Midbrain (tissue), 1 donor: ENCODE data around the gene PDE5A.
"Not testable (repeated sequence)": the region's sequence is repeated elsewhere in the genome, so short reads cannot be mapped to it uniquely, and the experiment has no call there.

Source experiments
- DNase-seq: peaks from one replicate; lab custom pipeline; 2025; lab: John Stamatoyannopoulos, UW

The PDE5A gene

DNA sequence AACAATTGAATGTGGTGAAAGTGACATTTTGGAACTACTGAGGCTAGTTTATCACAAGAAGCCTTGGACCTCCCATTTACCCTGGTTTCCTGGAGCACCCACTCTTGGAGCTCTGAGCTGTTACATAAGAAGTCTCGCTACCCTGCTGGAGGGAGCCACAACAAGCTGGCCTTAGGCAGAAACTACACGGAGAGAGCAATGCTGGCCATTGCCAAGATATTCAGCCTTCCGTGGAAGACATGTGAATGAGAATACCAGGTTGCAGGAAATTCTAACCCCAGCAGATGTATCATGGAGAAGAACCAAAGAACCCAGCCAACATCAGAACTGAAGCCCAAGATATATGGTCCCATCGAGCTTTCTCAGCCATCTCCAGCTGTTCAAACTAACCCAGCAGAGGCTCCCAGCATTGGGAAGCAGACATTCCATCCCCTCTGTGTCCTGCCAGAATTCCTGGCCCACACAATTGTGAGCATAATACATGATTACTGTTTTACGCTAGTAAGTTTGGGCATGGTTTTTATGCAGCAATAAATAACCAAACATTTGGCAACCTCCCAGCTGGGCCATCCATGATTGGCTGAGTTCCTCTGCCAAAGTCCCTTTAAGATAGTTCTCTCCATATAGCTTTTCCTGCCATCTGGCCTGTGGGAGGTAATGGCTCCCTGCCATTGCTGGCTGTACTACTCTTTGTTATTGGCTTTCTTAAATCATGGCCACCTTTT is 17.9 kb upstream of the PDE5A start:
- DNase-seq, result no peak

DNA sequence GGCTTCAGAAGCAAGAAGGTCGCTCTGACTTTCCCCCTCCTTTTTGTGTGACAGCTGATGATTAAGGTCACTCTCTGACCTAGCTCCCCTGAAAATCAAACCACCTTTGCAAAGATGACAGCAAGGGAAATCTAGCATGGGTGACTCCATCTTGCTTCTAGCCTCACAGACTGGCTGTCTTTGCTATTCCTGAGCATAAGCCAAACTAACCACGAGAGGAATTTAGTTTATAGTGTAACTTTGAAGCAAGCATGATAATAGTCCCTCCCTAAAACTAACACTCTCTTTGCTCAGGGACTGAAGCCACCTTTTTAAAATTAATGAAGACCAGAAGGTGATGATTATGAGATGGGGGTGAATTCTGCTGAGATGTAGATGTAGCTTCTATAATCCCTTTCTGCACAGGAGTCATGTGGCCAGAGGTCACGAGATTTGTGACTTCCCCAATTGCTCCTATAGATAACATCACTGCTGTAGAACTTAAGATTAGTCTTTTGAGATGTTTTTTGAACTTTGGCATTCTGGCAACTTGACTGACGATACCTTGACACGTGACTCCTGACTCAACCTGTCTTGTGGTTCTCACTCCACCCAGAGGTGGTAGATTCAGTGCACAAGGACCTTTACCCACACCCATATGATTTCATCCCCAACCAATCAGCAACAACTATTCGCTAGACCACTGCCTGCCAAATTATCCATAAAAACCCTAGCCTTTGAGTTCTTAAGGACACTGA is 14.9 kb upstream of the PDE5A start:
- no peak for DNase-seq

DNA sequence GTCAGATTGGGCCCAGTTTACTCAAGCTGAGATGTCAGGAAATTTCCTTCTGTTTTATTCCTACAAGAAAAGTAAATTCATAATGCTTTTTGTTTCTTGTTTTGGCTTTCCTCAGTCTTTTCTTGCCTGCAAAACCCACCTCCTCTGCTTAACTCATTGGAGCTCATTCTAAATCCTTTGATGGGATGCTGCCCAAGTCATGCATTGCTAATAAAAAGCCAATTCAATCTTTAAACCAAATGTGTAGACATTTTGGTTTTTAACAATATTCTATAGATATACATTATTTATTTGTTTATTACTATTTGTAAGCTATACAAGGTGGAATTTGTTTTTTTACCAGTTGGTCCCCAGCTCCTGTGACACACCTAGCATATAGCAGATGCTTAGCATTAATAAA is 13.2 kb upstream of the PDE5A start:
- DNase-seq, result no peak

DNA sequence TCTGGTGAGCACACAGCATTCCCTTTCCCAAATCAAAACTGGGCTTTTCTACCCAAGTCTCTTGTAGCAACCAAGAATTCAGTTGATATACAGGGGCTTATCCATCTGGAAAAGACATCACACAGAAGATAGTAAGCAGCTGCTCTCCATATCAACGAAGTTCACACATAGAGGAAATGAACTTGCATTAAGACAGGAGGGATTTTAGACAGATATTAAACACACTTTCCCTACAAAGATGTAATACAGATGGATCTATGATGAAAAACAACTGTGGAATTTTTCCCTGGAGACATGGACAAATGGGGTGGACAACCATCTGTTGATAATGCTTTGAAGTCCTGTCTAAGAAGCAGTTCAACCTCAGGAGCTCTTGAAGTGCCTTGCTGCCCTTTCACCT is 9.8 kb upstream of the PDE5A start:
- no peak for DNase-seq

DNA sequence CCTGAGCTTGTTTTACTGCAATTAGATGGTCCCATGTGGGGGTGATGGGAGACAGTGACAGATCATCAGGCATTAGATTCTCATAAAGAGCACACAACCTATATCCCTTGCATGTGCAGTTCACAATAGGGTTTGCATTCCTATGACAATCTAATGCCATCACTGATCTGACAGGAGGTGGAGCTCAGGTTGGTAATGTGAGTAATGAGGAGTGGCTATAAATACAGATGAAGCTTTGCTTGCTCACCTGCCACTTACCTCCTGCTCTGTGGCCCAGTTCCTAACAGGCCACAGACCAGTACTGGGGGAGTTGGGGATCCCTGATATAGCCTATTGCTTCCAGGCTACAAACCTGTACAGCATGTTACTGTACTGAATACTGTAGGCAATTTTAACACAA is 8.2 kb upstream of the PDE5A start:
- DNase-seq, result not testable (repeated sequence)

DNA sequence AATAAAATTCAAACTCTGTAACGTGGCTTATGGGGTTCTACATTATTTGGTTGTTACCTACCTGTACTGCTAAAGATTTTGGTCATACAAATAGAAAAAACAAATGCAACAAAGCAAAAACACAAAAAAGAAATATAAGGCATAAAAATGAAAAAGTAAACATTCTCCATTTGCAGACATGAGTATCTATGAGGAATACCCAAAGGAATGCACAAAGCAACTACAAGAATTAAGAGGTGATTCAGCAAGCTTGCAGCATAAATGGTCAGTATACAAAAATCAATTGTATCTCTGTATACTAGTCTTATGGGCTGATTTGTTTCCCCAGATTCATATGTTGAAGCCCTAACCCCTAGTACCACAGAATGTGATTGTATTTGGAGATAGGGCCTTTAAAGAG is 3.6 kb upstream of the PDE5A start:
- DNase-seq, result no peak

DNA sequence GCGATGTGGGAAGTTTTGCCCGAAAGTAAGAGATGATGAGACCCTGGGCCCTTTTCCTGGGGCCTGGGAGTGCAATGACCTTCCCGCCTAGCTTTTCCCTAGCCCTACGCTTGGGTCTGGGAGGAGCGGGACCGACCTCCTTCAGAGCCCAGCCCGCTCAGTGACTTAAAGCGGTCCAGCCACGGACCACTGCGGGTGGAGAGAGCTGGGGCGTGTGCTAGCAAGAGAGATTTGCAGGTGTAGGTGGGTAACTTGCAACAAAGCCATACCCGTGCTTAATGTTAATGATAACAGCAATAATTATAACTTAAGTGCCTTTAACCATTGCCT is 503 bp upstream of the PDE5A start:
- DNase-seq, result no peak

DNA sequence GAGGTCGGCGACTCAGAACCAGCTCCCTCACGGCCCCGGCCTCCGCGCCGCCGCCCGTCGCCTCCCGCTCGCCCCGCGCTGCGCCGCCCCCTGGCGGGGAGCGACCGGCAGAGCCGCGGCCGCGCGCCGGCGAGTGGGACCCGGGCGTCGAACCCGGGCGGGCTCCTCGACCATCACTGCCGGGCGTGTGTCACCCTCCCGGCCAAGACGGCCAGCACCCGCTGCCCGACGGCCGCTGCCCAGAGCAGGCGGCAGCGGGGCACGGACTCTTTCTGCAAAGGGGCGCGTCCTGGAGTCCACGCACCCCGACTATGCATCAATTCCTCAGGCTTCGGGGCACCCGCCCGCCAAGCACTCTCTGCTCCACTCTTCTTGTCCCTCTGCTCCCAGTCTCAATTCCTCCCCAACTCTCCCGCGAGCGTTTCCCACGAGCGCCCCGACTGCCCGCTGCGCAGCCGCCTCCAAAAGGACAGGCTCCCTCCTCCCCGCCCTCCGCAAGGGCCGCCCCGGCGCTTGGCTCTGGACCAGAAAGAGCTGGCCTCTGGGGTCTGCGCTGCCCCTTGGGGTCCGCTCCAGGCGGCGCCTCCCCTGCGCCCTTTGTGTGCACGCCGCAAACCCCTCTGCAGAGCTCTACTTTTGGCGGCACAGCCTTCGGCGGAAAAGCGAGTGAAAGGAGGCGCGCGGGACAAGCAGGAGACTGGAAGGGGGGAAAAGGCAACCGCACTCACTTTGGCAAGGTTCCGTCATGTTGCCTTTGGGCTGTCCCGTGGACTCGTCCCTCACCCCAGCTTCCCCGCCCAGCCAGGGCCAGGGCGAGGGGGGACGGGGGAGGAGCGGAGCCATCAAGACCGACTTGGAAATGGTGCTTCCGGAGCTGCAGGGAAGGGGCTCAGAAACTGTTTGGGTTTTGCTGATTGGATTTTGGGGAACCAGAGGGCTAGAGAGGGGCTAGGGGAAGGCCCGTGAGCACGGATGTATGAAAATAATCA is 1.0 kb downstream of the PDE5A start:
- DNase-seq, result peak; percentile 18

DNA sequence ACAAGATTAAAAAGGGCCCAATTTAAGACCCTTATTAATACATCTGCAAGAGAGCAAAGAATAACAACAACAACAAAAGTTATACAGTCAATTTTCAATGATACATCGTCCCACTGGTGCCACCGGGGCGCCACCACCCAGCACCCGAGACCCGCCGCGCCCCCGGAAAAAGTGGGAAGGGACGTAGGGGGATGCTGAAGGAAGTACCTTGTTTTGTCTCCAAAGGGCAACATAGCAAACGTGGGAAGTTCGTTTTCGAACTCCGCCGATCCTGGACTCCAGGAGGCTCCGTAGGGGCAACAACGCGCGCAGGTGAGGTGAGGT is 1.7 kb downstream of the PDE5A start:
- DNase-seq, result no peak

DNA sequence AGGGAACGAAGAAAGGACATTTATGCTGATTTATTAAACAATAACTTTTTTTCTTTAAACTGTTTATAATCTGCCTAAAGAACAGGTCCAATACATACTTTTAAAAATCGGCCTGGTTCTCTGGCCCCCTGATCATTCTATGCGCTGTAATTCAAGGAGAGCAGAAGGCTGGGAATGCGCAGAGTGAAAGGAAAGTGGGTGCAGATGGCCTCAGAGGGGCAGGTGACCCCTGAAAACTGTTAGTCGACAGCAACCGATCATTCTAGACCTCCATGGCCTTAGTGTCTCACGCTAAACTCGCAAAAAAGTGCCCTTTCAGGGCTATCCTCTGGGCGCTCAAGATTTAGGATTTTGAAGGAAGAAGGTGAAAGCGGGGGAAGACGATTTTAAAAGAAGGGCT is 2.2 kb downstream of the PDE5A start:
- no peak for DNase-seq

DNA sequence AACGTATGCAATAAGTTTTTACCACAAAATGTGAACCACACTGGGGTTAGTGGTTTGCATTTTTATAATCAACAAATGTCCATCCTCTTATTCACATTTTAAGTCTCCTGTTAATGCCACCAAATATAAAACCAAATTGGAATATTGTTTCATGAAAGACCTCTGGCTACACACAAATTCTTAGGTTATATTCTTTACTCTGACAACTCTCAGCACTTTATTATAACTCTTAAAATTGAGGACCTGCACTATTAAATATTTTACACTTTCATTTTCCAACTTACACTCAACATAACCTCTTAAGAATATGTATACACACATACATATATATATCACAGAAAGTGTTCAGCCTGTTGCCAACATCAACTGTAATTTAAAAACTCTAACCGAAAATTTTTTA is 2.8 kb downstream of the PDE5A start:
- no peak for DNase-seq

DNA sequence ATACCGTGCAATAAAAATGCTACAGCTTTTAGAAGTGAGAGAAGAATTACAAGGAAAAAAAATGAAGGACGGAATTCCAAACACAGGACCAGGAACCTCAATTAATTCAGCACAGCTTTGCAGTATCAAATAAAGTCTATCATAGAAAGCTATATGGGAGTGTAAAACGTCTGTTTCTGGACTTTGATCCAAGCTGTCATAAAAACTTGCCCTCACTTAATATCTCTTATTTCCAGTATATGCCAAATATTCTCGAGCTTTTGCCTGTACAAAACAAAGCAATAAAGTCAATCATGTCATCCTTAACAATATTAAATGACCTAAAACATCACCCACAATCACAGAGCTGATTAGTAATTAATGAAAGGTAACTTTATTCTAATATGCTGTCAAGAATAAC is 4.2 kb downstream of the PDE5A start:
- DNase-seq, result no peak

DNA sequence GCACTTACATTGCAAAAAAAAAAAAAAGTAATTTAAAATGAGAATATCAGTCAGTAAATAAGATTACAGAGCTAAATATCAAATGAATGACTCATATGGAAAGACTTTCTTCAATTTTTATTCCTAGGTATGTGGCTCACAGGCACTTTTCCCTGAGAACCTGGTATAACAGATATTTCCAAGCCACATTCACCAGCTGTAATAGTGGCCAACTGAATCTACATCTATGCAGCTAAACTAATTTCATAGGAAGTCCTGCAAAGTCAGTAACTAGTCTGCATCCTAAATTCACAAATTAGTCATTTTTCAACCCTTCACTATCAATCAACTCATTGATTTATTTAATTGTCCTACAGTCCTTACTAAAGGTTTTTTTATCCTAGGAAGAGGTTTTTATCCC is 5.6 kb downstream of the PDE5A start:
- DNase-seq, result no peak

DNA sequence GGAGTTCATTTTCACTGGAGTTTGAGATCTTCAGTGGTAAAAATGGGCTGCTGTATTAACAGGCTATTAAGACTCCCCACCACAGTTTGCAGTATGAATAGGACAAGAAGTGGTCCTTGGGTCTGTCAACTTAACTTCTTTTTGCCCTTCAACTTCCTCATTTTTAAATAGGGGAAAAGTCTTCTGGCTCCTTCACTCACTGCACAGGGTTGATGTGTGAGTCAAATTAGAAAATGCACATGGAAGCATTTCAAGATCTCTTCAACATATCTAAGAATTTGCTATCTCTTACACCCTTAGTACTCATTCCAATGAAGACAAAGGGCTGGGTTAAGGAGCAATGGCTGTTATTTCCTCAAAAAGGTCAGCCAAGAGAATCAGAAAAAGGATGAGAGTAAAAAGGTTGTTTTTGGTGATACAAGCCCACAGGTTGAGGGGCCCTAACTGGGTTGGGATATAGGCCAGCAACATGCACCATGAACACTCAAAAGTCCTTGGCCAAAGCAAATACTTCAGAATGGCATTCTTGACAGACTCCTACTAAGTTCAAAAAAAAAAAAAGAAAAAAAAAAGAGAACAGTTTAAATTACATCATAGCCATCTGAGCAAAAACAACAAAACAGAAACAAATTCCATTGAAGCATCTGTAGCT is 13.4 kb downstream of the PDE5A start:
- DNase-seq, result no peak

DNA sequence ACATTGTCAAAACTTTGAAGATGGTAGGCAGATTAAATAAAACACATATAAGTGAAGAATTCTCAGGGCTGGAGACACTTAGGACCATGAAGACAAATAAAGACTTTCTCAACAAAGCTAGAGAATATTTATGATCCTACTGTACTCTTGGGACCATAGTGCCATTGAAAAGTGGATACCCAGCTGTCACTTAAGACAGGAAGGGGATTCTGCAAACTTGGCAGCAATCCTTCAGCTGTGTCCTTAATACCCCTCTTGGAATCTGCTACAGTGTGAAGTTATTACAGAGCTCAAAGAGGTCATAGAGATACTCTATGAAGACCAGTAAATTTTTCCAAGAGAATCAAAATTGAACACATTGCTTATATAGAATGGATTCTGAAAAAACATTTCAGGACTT is 24.3 kb downstream of the PDE5A start:
- no peak for DNase-seq

DNA sequence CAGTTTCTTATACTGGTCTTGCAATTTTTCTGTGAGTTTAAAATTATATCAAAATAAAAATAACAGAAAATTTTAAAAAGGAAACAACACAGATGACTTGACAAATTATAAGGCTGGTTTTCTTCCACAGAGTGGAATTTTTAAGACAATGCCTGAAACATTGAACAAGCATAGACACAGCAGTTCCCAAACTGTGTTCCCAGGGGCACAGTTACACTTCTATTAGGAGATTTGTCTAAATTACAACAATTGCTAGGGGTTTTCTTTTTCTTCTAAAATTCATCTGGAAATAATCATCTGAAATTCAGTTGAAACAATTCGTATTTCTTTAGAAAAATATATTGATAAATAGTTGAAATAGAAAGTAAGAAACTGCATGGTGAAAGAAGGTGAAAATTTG is 26.2 kb downstream of the PDE5A start:
- DNase-seq, result no peak

DNA sequence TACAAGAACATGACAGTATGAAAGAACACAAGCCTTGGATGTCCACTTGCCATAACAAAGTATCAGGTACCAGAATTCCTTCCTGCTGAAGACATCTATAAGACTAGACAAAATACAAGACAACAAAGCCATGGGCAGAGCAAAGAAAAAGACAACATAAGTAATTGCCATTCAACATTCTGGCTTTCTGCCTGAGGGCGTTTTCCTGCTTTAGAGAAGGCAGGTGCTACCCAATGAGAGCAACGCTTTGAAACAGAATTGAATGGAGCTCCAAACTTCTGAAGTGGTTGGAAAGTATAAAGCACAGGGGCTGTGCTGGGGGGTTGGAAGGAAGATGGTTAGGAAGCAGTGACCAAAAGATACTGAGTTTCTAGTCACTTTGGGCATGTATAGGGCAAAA is 30.1 kb downstream of the PDE5A start:
- no peak for DNase-seq

DNA sequence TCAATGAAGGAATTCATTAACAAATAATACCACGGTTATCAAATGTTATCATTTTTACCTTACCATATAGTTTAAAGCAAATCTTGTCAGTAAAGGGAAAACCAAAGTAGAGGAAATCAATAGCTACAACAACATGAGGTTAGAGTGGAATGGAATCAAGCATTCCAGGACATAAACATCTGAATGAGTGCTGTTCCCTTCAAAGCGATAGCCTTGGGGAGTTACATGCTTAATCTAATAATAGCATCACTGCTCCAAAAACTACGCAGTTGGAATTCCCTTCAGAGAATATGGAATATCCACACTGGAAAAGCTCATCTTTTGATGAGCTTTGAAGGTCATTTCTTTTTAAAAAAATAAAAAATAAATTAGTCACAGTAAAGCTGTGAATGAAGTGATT is 31.2 kb downstream of the PDE5A start:
- no peak for DNase-seq

DNA sequence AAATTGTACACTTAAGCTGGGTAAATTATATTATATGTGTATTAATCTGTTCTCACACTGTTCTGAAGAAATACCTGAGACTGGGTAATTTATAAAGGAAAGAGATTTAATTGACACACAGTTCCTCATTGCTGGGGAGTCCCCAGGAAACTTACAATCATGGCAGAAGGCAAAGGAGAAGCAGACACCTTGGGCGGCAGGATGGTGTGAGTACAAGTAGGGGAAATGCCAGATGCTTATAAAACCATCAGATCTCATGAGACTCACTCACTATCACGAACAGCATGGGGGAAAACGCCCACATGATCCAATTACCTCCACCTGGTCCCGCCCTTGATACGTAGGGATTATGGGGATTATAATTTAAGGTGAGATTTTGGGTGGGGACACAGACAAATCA is 34.9 kb downstream of the PDE5A start:
- DNase-seq, result no peak

DNA sequence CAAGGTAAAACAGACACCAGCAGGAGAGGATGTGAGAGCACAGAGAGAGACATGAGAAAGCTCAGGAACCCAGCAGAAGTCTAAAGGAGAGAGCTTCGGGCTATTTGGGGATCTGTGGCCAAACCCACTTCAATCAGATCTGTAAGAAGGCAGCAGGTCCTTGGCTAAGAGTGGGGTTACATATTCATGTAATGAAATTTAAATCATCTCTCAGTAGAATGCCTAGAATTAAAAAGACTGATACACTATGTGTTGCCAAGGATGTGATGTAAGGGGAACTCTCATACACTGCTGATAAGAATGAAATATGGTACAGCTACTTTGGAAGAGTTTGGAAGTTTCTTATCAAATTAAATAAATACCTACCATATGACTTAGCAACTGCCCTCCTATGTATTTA is 35.8 kb downstream of the PDE5A start:
- no peak for DNase-seq

DNA sequence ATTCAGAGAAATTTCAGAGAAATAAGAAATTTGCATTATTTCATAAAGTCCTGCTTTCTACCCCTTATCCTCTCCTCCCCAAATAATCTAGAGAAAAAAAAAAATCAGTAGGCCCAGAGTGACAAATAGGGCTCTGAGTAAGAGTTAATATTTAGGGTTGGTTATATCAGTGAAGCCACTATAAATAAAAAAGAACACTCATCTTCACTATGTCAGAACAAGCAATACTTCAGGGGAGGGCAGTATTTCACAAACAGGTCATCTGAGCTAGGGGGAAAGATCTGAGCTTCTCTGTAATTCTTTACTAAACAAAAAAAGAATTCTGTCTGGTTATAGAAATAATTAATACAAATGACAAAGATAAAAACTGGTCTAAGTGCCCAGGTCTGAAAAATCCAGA is 39.4 kb downstream of the PDE5A start:
- DNase-seq, result no peak

DNA sequence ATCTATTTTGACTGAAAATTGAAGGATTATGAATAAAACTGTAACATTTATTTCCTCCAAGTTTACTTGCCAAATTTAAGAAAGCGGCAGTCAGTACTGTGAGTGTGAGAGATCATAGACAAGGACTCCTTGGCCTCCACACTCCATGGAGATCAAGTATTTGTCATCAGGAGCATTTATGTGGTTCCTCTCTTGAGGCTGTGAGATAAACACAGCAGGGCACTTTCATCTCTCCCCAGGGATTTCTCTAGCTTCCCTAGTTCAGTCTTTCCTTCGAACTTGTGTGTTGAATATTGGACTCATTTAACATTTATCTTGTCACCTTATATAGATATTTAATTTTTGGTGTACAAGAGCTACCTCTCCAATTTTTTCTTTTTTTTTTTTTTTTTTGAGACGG is 40.8 kb downstream of the PDE5A start:
- DNase-seq, result no peak

DNA sequence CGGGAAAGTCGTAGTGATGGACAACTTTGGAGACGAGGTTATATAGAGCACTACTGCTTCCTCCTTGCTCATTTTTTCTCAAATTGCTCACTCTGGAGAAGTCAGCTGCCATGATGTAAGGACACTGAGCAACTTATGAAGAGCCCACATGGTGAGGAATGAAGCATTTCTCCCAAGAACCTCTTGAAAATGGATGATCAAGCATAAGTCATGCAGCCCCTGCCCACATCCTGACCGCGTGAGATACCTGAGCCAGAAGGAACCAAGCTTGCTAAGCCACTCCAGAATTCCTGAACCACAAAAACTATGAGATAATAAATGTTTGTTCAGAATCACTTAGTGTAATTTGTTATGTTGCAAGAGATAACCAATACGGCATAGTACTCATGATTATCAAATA is 42.8 kb downstream of the PDE5A start:
- no peak for DNase-seq
